H9 (cell line): ENCODE measurements around the gene ASCC3. TPM values are rescaled to one million over a fixed set of nuclear protein-coding genes. Genes with fewer than 3 reads are reported as not detected.

ENCODE experiments used
- DNase-seq: peaks from one replicate; pipeline ENCODE4 v3.0.0-alpha.2; 2017
- H2AFZ ChIP-seq: one replicate; pipeline ENCODE4 v1.6.1; 2013; ENCODE audit warnings: mild to moderate bottlenecking, low read length, control low read depth, moderate library complexity
- H2AK5ac ChIP-seq: 2 replicates; pipeline ENCODE4 v1.6.1; 2013; ENCODE audit warnings: low read length, control low read depth, mixed read lengths; ENCODE audit not compliant: insufficient read length
- H2BK120ac ChIP-seq: one replicate; pipeline ENCODE4 v1.6.1; 2013; ENCODE audit warnings: low read depth, mild to moderate bottlenecking, low read length, control low read depth, inconsistent platforms; ENCODE audit not compliant: poor library complexity, severe bottlenecking
- H2BK12ac ChIP-seq: 2 replicates; pipeline ENCODE4 v1.6.1; 2013; ENCODE audit warnings: low read length, control low read depth, mixed read lengths, low read depth; ENCODE audit not compliant: insufficient read length
- H2BK15ac ChIP-seq: 2 replicates; pipeline ENCODE4 v1.6.1; 2013; ENCODE audit warnings: low read depth, low read length, control low read depth
- H2BK20ac ChIP-seq: one replicate; pipeline ENCODE4 v1.6.1; 2013; ENCODE audit warnings: low read depth, mild to moderate bottlenecking, low read length, control low read depth, inconsistent platforms; ENCODE audit not compliant: poor library complexity, severe bottlenecking
- H2BK5ac ChIP-seq: 2 replicates; pipeline ENCODE4 v1.6.1; 2013; ENCODE audit warnings: low read length, control low read depth, mixed read lengths; ENCODE audit not compliant: insufficient read length
- H3K14ac ChIP-seq: 2 replicates; pipeline ENCODE4 v1.6.1; 2013; ENCODE audit warnings: low read length, control low read depth; ENCODE audit not compliant: insufficient read depth
- H3K18ac ChIP-seq: 2 replicates; pipeline ENCODE4 v1.6.1; 2013; ENCODE audit warnings: low read depth, mild to moderate bottlenecking, mixed read lengths, low read length, control low read depth; ENCODE audit not compliant: insufficient read length
- H3K23ac ChIP-seq: 2 replicates; pipeline ENCODE4 v1.6.1; 2013; ENCODE audit warnings: low read length, control low read depth, mixed read lengths, low read depth; ENCODE audit not compliant: insufficient read length
- H3K23me2 ChIP-seq: 2 replicates; pipeline ENCODE4 v1.6.1; 2013; ENCODE audit warnings: low read depth, mild to moderate bottlenecking, mixed read lengths, low read length, control low read depth; ENCODE audit not compliant: insufficient read length, poor library complexity, severe bottlenecking
- H3K27ac ChIP-seq: 2 replicates; pipeline ENCODE4 v1.5.1; 2013; ENCODE audit warnings: low read length, control low read depth, mixed read lengths, low read depth; ENCODE audit not compliant: insufficient read length
- H3K27me3 ChIP-seq: 2 replicates; pipeline ENCODE4 v1.6.1; 2013; ENCODE audit warnings: low read length, control low read depth, inconsistent platforms; ENCODE audit not compliant: insufficient read depth
- H3K4ac ChIP-seq: 2 replicates; pipeline ENCODE4 v1.6.1; 2013; ENCODE audit warnings: low read depth, mild to moderate bottlenecking, control low read depth, inconsistent platforms, low read length, moderate library complexity
- H3K4me1 ChIP-seq: 2 replicates; pipeline ENCODE4 v1.6.1; 2013; ENCODE audit warnings: low read length, control low read depth, inconsistent platforms; ENCODE audit not compliant: insufficient read depth
- H3K4me2 ChIP-seq: 2 replicates; pipeline ENCODE4 v1.6.1; 2013; ENCODE audit warnings: low read length, control low read depth, mixed read lengths; ENCODE audit not compliant: insufficient read length, insufficient read depth
- H3K56ac ChIP-seq: 2 replicates; pipeline ENCODE4 v1.6.1; 2013; ENCODE audit warnings: low read depth, mild to moderate bottlenecking, mixed read lengths, low read length, control low read depth; ENCODE audit not compliant: insufficient read length
- H3K79me1 ChIP-seq: 2 replicates; pipeline ENCODE4 v1.6.1; 2013; ENCODE audit warnings: low read depth, mild to moderate bottlenecking, moderate library complexity, low read length, control low read depth, inconsistent platforms; ENCODE audit not compliant: insufficient read depth, poor library complexity, severe bottlenecking
- H3K79me2 ChIP-seq: 2 replicates; pipeline ENCODE4 v1.6.1; 2013; ENCODE audit warnings: low read length, control low read depth, inconsistent platforms; ENCODE audit not compliant: insufficient read depth
- H3K9ac ChIP-seq: 2 replicates; pipeline ENCODE4 v1.6.1; 2013; ENCODE audit warnings: low read length, control low read depth, mixed read lengths; ENCODE audit not compliant: insufficient read length; ENCODE audit errors: extremely low read depth
- H3K9me3 ChIP-seq: one replicate; pipeline ENCODE4 v1.6.1; 2013; ENCODE audit warnings: low read depth, low read length, inconsistent platforms; ENCODE audit not compliant: control insufficient read depth
- H3T11ph ChIP-seq: one replicate; pipeline ENCODE4 v1.6.1; 2013; ENCODE audit warnings: mild to moderate bottlenecking, low read length, control low read depth, inconsistent platforms
- H4K20me1 ChIP-seq: one replicate; pipeline ENCODE4 v1.6.1; 2013; ENCODE audit not compliant: control insufficient read depth, insufficient read length, insufficient read depth
- H4K5ac ChIP-seq: 2 replicates; pipeline ENCODE4 v1.6.1; 2013; ENCODE audit warnings: low read depth, mild to moderate bottlenecking, mixed read lengths, low read length, control low read depth; ENCODE audit not compliant: insufficient read length
- H4K8ac ChIP-seq: replicated peaks from 2 replicates; pipeline ENCODE4 v1.6.1; 2013; ENCODE audit warnings: low read length, control low read depth, mixed read lengths, low read depth; ENCODE audit not compliant: insufficient read length
- H4K91ac ChIP-seq: 2 replicates; pipeline ENCODE4 v1.6.1; 2013; ENCODE audit warnings: low read depth, mild to moderate bottlenecking, moderate library complexity, mixed read lengths, low read length, control low read depth; ENCODE audit not compliant: insufficient read length
- H3K27ac Mint-ChIP-seq, 3 experiments: 2 replicates in 2 of 3; 3 replicates in 1 of 3; pipeline ENCODE4 v1.8.0; 2020 to 2021; ENCODE audit warnings: mixed read lengths in 3 of 3, mild to moderate bottlenecking in 1 of 3, moderate library complexity in 1 of 3
- H3K27me3 Mint-ChIP-seq: 2 replicates; pipeline ENCODE4 v1.8.0; 2021; ENCODE audit warnings: low read depth, mild to moderate bottlenecking, moderate library complexity, mixed read lengths
- H3K36me3 Mint-ChIP-seq, 3 experiments: 2 replicates in 2 of 3; 3 replicates in 1 of 3; pipeline ENCODE4 v1.8.0; 2020 to 2021; ENCODE audit warnings: low read depth in 3 of 3, mixed read lengths in 3 of 3; ENCODE audit not compliant: insufficient read depth in 1 of 3
- H3K4me1 Mint-ChIP-seq, 2 experiments: 2 replicates each; pipeline ENCODE4 v1.8.0; 2020; ENCODE audit warnings: mixed read lengths in 2 of 2
- H3K4me3 Mint-ChIP-seq, 2 experiments: 2 replicates in 1 of 2; 3 replicates in 1 of 2; pipeline ENCODE4 v1.8.0; 2020 to 2021; ENCODE audit warnings: mild to moderate bottlenecking in 2 of 2, mixed read lengths in 2 of 2, moderate library complexity in 1 of 2
- H3K9me3 Mint-ChIP-seq, 2 experiments: 2 replicates in 1 of 2; 3 replicates in 1 of 2; pipeline ENCODE4 v1.8.0; 2020; ENCODE audit warnings: mild to moderate bottlenecking in 2 of 2, mixed read lengths in 2 of 2, moderate library complexity in 1 of 2
- WGBS: extraction: QIAGEN DNeasy Blood & Tissue Kit; methylation state at CpG from one replicate; pipeline ENCODE4 v1.1.7; 2013; ENCODE audit warnings: missing lambda C conversion rate, low lambda C conversion rate, mixed read lengths; ENCODE audit not compliant: insufficient read length; ENCODE audit errors: extremely low coverage; 5-methylcytosine and 5-hydroxymethylcytosine counted together
- total RNA-seq: library from RNA; stranded (reverse); gene quantifications from 2 replicates; pipeline ENCODE4 v1.2.1, GENCODE V29; 2021
- TF ChIP-seq, protein P1 (sequence below): fragments of 200-600 bp; sonication (generic); conservative IDR thresholded peaks from 3 replicates; pipeline ENCODE4 v1.8.0; 2021; ENCODE audit warnings: antibody characterized with exemption, mild to moderate bottlenecking

The ASCC3 gene
- total RNA-seq, 1 experiment from 2014 or later: 63.8 TPM

DNA sequence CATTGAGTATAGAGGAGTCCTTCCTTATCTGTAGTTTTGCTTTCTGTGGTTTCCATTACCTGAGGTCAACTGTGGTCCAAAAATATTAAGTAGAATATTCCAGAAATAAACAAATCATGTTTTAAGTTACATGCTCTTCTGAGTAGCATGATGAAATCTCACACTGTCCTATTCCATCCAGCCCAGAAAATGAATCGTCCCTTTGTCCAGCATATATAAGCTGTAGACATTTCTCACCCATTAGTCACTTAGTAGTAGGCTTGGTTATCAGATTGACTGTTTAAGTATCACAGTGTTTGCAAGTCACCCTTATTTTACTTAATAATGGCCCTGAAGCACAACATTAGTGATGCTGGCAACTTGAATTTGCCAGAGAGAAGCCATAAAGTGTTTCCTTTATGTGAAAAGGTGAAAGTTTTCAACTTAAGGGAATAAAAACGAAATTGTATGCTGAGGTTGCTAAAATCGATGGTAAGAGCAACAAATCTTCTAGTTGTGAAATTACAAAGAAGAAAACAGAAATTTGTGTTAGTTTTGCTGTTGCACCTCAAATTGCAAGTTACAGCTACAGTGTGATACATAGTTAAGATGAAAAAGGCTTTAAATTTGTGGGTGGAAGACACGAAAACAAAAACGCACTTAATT, 217.8 kb downstream of the ASCC3 start:
- Mint-ChIP-seq H3K27me3 (no peaks in the 10 kb centered on the region), H3K27ac (no peak overlapping the region; a peak in 1 of 7 replicates), H3K36me3 (no peaks in the 10 kb centered on the region), H3K4me3 (no peak overlapping the region), H3K9me3 (no peaks in the 10 kb centered on the region), H3K4me1 (peaks cover 19 to 26% of the 10 kb centered on the region in 2 experiments)
- no peak overlapping the region for H3T11ph ChIP-seq
- H3K27me3 ChIP-seq: no peaks in the 10 kb centered on the region
- no peak overlapping the region for H2BK120ac ChIP-seq
- H2BK5ac ChIP-seq: no peak overlapping the region
- no peak overlapping the region for H2BK15ac ChIP-seq
- H2BK12ac ChIP-seq: no peak overlapping the region
- no peak for DNase-seq
- H3K27ac ChIP-seq: no peak overlapping the region
- no peaks in the 10 kb centered on the region for H4K20me1 ChIP-seq
- H3K23ac ChIP-seq: no peak overlapping the region
- H3K56ac ChIP-seq: no peak overlapping the region
- no peak overlapping the region for H2AFZ ChIP-seq
- no peak overlapping the region for H4K8ac ChIP-seq
- no peak overlapping the region for H3K18ac ChIP-seq
- H3K79me1 ChIP-seq: no peaks in the 10 kb centered on the region
- no peak overlapping the region for H3K4ac ChIP-seq
- H3K9ac ChIP-seq: no peak overlapping the region
- peaks cover 7% of the 10 kb centered on the region; the same call in 1 of the 2 replicates for H3K4me1 ChIP-seq
- no peak overlapping the region for H4K5ac ChIP-seq
- no peak overlapping the region for H4K91ac ChIP-seq
- no CpG with 5 or more reads among the region's 5 CpGs for WGBS
- H3K14ac ChIP-seq: no peak overlapping the region
- no peak overlapping the region for H2AK5ac ChIP-seq
- no peaks in the 10 kb centered on the region for H3K9me3 ChIP-seq
- TF ChIP-seq, protein P1, sequence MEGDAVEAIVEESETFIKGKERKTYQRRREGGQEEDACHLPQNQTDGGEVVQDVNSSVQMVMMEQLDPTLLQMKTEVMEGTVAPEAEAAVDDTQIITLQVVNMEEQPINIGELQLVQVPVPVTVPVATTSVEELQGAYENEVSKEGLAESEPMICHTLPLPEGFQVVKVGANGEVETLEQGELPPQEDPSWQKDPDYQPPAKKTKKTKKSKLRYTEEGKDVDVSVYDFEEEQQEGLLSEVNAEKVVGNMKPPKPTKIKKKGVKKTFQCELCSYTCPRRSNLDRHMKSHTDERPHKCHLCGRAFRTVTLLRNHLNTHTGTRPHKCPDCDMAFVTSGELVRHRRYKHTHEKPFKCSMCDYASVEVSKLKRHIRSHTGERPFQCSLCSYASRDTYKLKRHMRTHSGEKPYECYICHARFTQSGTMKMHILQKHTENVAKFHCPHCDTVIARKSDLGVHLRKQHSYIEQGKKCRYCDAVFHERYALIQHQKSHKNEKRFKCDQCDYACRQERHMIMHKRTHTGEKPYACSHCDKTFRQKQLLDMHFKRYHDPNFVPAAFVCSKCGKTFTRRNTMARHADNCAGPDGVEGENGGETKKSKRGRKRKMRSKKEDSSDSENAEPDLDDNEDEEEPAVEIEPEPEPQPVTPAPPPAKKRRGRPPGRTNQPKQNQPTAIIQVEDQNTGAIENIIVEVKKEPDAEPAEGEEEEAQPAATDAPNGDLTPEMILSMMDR: no peak
- no peaks in the 10 kb centered on the region for H3K79me2 ChIP-seq
- no peak overlapping the region for H3K4me2 ChIP-seq
- H3K23me2 ChIP-seq: no peaks in the 10 kb centered on the region
- H2BK20ac ChIP-seq: no peak overlapping the region
